ENCODE data around the gene SLC12A7. TPM values are rescaled to one million over a fixed set of nuclear protein-coding genes. Genes with fewer than 3 reads are reported as not detected.
A peak's percentile ranks its signal among the peaks of the same experiment; 100 is the strongest.

The SLC12A7 gene
- total and polyA plus RNA-seq, 12 donors: 36.3 to 208 (median 143) TPM

- WGBS, 2 donors: 61 to 72% methylated on average over 26 of the region's 26 CpGs
- intact Hi-C loops (cut with DNase I): loop anchor here in 1 of 10 donors (2.0 kb wide), 1 partner anchor 31 kb away; no protein-coding TSS in a partner anchor
- peak in 2 of 8 donors; percentile 1 for ATAC-seq
Observed at GRCh38 chr5:1109542-1110306, 2.1 kb downstream of the SLC12A7 start.

GRCh38 chr5:1108865-1109174 lies 3.0 kb downstream of the SLC12A7 start:
- DNase-seq (no peak), ATAC-seq (no peak)
- peak overlapping the region in 9 of 10 donors; percentile 74 to 99 (median 97) for H3K4me3 ChIP-seq
- H3K36me3 ChIP-seq: peaks cover 0 to 16% (median 0%) of the 10 kb centered on the region in 9 donors
- no peak for TF ChIP-seq CTCF (IDR thresholded peaks at IDR 0.05)
- H3K27me3 ChIP-seq: peaks cover 0 to 3% (median 0%) of the 10 kb centered on the region in 7 donors
- peaks cover 22 to 74% (median 71%) of the 10 kb centered on the region in 9 donors for H3K4me1 ChIP-seq
- peak overlapping the region; percentile 91 to 99 (median 97) for H3K27ac ChIP-seq
- intact Hi-C loops (cut with DNase I): no loop called here
- 43 to 52% methylated on average over 11 of the region's 11 CpGs for whole genome bisulfite sequencing, 2 donors
- no peaks in the 10 kb centered on the region for H3K9me3 ChIP-seq

More at GRCh38 chr5:1109542-1110306, 2.1 kb downstream of the SLC12A7 start:
- Histone ChIP-seq H3K4me3 (peak overlapping the region in 9 of 10 donors; percentile 74 to 99 (median 97)), H3K4me1 (peaks cover 13 to 65% (median 62%) of the 10 kb centered on the region in 9 donors), H3K27ac (peak overlapping the region; percentile 91 to 99 (median 97)), H3K27me3 (peaks cover 0 to 3% (median 0%) of the 10 kb centered on the region in 7 donors), H3K36me3 (peaks cover 0 to 16% (median 0%) of the 10 kb centered on the region in 9 donors), H3K9me3 (no peaks in the 10 kb centered on the region)
- no peak for DNase-seq
- no peak for TF ChIP-seq CTCF (IDR thresholded peaks at IDR 0.05)

GRCh38 chr5:1108023-1108864 lies 3.6 kb downstream of the SLC12A7 start:
- peak overlapping the region in 9 of 10 donors; percentile 74 to 99 (median 97) for H3K4me3 ChIP-seq
- no peaks in the 10 kb centered on the region for H3K9me3 ChIP-seq
- no peak for TF ChIP-seq CTCF (IDR thresholded peaks at IDR 0.05)
- peak overlapping the region; percentile 91 to 99 (median 97) for H3K27ac ChIP-seq
- 52 to 62% methylated on average over 39 of the region's 39 CpGs for WGBS, 2 donors
- H3K4me1 ChIP-seq: peaks cover 28 to 80% (median 76%) of the 10 kb centered on the region in 9 donors
- ATAC-seq (no peak), DNase-seq (no peak)
- H3K27me3 ChIP-seq: peaks cover 0 to 2% (median 0%) of the 10 kb centered on the region in 7 donors
- intact Hi-C loops (cut with DNase I): no loop called here
- peaks cover 0 to 16% (median 0%) of the 10 kb centered on the region in 9 donors for H3K36me3 ChIP-seq
